ENCODE results near the gene SPACA1.

SPACA1 gene

DNA sequence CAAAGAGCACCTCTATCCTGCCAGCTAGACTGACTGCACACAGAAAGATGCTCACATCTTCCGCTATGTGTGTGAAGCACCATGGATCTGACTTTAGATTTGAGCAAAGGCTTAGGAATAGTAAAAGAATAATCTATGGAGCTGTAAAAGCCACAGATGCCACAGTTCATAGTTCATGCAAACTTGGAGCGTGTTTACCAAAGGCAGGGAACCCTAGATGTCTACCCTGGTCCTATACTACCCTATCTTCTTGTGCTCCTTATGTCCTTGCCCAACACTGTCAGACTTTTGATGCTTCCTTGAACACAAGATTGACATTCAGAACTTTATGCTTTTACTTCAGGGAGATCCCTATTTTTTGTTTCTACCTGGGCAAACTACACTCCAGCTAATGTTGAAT is 39.2 kb downstream of the SPACA1 start:
- Histone ChIP-seq H4K20me1 (ENCODE audit: insufficient read depth) (no peaks in the 10 kb centered on the region), H3K79me2 (ENCODE audit: insufficient read depth, low read depth) (no peaks in the 10 kb centered on the region), H3K4me1 (ENCODE audit: low read depth, poor library complexity, severe bottlenecking) (no peaks in the 10 kb centered on the region), H3K27ac (no peak overlapping the region), H3K9ac (no peak overlapping the region), H3K4me2 (no peak overlapping the region), H3K36me3 (ENCODE audit: insufficient read depth) (no peaks in the 10 kb centered on the region), H2AFZ (ENCODE audit: low read depth) (no peak overlapping the region), H3K4me3 (IDR thresholded peaks at IDR 0.05; ENCODE audit: insufficient read depth, low read depth, low read length) (no peak overlapping the region), H3K27me3 (ENCODE audit: insufficient read depth, low read depth) (no peaks in the 10 kb centered on the region)
- TF ChIP-seq, protein P1, sequence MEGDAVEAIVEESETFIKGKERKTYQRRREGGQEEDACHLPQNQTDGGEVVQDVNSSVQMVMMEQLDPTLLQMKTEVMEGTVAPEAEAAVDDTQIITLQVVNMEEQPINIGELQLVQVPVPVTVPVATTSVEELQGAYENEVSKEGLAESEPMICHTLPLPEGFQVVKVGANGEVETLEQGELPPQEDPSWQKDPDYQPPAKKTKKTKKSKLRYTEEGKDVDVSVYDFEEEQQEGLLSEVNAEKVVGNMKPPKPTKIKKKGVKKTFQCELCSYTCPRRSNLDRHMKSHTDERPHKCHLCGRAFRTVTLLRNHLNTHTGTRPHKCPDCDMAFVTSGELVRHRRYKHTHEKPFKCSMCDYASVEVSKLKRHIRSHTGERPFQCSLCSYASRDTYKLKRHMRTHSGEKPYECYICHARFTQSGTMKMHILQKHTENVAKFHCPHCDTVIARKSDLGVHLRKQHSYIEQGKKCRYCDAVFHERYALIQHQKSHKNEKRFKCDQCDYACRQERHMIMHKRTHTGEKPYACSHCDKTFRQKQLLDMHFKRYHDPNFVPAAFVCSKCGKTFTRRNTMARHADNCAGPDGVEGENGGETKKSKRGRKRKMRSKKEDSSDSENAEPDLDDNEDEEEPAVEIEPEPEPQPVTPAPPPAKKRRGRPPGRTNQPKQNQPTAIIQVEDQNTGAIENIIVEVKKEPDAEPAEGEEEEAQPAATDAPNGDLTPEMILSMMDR (conservative IDR thresholded peaks at IDR 0.05; ENCODE audit: low read depth, low read length), result no peak

DNA sequence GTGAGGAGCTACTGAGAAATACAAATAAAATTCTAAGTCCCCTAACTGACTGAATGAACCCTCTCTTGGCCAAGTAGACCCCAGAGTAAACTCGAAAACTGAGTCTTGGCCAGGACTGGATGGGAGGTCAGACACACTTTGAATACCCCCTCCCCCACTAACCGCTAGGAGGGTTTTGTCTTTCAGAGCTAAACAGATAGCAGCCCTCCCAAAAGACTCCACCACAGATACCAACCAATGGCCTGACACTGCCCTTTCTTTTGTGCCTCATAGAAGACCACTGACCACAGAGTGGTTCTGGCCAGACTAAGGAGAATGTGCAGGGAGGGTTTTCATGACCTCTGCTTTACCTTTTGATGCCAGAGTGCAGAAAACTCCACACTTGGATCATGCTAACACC is 42.1 kb downstream of the SPACA1 start:
- no peak overlapping the region for H3K4me3 ChIP-seq (IDR thresholded peaks at IDR 0.05; ENCODE audit: insufficient read depth, low read depth, low read length)
- H3K79me2 ChIP-seq (ENCODE audit: insufficient read depth, low read depth), result no peaks in the 10 kb centered on the region
- H3K4me2 ChIP-seq, result no peak overlapping the region
- H2AFZ ChIP-seq (ENCODE audit: low read depth), result no peak overlapping the region
- no peak overlapping the region for H3K9ac ChIP-seq
- H3K36me3 ChIP-seq (ENCODE audit: insufficient read depth), result no peaks in the 10 kb centered on the region
- H4K20me1 ChIP-seq (ENCODE audit: insufficient read depth), result no peaks in the 10 kb centered on the region
- no peaks in the 10 kb centered on the region for H3K4me1 ChIP-seq (ENCODE audit: low read depth, poor library complexity, severe bottlenecking)
- TF ChIP-seq, protein P1 (conservative IDR thresholded peaks at IDR 0.05; ENCODE audit: low read depth, low read length), result no peak
- H3K27me3 ChIP-seq (ENCODE audit: insufficient read depth, low read depth), result no peaks in the 10 kb centered on the region
- H3K27ac ChIP-seq, result no peak overlapping the region

DNA sequence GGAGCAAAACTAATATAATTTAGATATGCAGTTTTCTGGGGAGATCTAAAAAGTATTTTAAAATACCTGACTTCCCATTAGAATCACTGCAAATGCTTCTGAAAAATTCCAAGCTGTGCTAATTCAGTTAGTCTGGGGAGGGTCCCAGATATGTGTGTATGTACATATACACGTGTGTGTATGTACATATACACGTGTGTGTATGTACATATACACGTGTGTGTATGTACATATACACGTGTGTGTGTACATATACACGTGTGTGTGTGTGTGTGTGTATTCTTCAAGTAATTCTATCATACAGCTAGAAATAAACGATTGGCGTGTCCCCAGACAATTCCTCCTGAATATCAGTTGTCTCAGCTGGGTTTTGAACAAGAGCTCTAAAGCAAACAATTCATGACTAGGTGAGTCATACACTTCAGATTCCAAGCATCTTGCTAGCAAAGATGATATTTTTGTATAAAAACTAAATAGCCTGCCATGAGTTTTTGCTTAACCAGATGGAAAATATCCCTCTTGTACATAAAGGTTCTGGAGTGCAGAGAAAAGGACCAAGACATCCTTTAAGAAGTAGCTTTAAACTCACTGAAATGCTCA is 58.2 kb downstream of the SPACA1 start:
- no peak overlapping the region for H3K4me3 ChIP-seq (IDR thresholded peaks at IDR 0.05; ENCODE audit: insufficient read depth, low read depth, low read length)
- H3K79me2 ChIP-seq (ENCODE audit: insufficient read depth, low read depth), result no peaks in the 10 kb centered on the region
- H3K4me2 ChIP-seq, result no peak overlapping the region
- no peak overlapping the region for H3K27ac ChIP-seq
- TF ChIP-seq, protein P1 (conservative IDR thresholded peaks at IDR 0.05; ENCODE audit: low read depth, low read length), result no peak
- no peaks in the 10 kb centered on the region for H3K4me1 ChIP-seq (ENCODE audit: low read depth, poor library complexity, severe bottlenecking)
- H3K9ac ChIP-seq, result no peak overlapping the region
- H2AFZ ChIP-seq (ENCODE audit: low read depth), result no peak overlapping the region
- H4K20me1 ChIP-seq (ENCODE audit: insufficient read depth), result no peaks in the 10 kb centered on the region
- H3K27me3 ChIP-seq (ENCODE audit: insufficient read depth, low read depth), result no peaks in the 10 kb centered on the region
- H3K36me3 ChIP-seq (ENCODE audit: insufficient read depth), result no peaks in the 10 kb centered on the region

DNA sequence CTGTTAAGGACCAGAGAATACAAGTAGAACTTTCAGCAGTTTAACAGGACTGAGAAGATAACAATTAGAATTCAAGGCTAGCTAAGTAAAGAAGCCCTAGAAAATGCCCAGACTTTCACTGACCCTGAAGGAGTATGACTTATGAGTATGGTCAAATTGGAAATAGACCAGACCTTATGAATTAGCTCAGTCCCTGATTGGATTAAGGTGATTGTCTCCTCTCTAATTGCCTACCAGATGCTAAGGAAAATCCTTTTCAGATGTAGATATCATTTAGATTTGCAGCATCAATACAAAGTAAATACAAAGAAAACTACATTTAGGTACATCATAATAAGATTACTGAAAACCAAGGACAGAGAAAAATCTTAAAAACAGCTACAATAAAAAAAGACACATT is 59.6 kb downstream of the SPACA1 start:
- H3K4me3 ChIP-seq (IDR thresholded peaks at IDR 0.05; ENCODE audit: insufficient read depth, low read depth, low read length), result no peak overlapping the region
- no peaks in the 10 kb centered on the region for H4K20me1 ChIP-seq (ENCODE audit: insufficient read depth)
- TF ChIP-seq, protein P1 (conservative IDR thresholded peaks at IDR 0.05; ENCODE audit: low read depth, low read length), result no peak
- H3K4me1 ChIP-seq (ENCODE audit: low read depth, poor library complexity, severe bottlenecking), result no peaks in the 10 kb centered on the region
- H3K9ac ChIP-seq, result no peak overlapping the region
- no peak overlapping the region for H3K27ac ChIP-seq
- no peak overlapping the region for H2AFZ ChIP-seq (ENCODE audit: low read depth)
- H3K79me2 ChIP-seq (ENCODE audit: insufficient read depth, low read depth), result no peaks in the 10 kb centered on the region
- H3K4me2 ChIP-seq, result no peak overlapping the region
- H3K27me3 ChIP-seq (ENCODE audit: insufficient read depth, low read depth), result no peaks in the 10 kb centered on the region
- H3K36me3 ChIP-seq (ENCODE audit: insufficient read depth), result no peaks in the 10 kb centered on the region
